ENCODE results near the gene THADA. TPM values are rescaled to one million over a fixed set of nuclear protein-coding genes. Genes with fewer than 3 reads are reported as not detected.
"Not testable (repeated sequence)": the region's sequence is repeated elsewhere in the genome, so short reads cannot be mapped to it uniquely, and the experiment has no call there.

Gene THADA
- total RNA-seq, 1 donor: 39.4 TPM

DNA sequence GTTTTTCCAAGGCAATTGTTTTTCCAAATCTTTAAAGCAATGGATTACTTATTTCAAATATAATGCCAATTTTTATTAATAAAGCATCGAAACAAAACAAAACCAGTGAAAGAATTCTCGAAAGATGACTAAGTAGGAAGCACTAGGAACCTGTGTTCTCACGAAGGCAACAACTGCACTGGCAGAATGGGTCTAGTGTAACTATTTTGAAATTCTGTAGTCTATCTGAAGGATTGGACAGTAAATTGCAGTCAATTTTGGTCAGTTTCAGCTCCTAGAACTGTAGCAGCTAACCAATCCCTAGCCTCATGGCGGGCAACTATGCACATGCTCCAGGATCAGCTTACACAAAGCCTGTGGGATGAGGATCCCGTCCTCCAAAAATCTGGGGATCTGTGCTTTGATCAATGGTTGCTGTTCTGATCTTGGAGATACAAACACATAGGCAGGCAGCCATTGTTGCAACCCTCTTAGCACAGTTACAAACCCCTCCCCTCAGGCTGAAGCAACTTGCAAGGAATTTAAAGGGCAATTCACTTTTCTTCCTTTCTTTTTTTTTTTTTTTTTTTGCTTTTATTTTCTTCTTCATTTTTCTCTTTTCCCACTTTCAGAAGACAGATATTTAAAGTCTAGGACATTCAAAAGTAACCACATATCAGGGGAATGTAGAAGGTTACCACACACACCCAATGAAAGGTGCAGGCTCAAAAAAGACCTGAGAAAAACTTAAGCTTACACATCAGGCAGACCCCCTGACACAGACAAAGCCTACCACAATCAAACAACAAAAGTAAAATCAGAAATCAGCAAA lies 147.6 kb downstream of the THADA start:
- H3K27me3 ChIP-seq (ENCODE audit: insufficient read depth, low read length): no peaks in the 10 kb centered on the region
- H3K36me3 ChIP-seq (ENCODE audit: insufficient read depth, low read length): peaks cover 5% of the 10 kb centered on the region
- H3K4me3 ChIP-seq (ENCODE audit: insufficient read depth, low read length): no peak overlapping the region
- no peaks in the 10 kb centered on the region for H3K79me2 ChIP-seq (ENCODE audit: insufficient read depth, low read length)
- H2AFZ ChIP-seq (ENCODE audit: low read length): no peak overlapping the region
- H3K9me3 ChIP-seq (ENCODE audit: low read depth, low read length): no peaks in the 10 kb centered on the region
- H3K27ac ChIP-seq (ENCODE audit: low read depth, low read length): no peak overlapping the region
- DNase-seq (ENCODE audit: insufficient read length, low spot score, missing footprints): no peak
- TF ChIP-seq, protein P1, sequence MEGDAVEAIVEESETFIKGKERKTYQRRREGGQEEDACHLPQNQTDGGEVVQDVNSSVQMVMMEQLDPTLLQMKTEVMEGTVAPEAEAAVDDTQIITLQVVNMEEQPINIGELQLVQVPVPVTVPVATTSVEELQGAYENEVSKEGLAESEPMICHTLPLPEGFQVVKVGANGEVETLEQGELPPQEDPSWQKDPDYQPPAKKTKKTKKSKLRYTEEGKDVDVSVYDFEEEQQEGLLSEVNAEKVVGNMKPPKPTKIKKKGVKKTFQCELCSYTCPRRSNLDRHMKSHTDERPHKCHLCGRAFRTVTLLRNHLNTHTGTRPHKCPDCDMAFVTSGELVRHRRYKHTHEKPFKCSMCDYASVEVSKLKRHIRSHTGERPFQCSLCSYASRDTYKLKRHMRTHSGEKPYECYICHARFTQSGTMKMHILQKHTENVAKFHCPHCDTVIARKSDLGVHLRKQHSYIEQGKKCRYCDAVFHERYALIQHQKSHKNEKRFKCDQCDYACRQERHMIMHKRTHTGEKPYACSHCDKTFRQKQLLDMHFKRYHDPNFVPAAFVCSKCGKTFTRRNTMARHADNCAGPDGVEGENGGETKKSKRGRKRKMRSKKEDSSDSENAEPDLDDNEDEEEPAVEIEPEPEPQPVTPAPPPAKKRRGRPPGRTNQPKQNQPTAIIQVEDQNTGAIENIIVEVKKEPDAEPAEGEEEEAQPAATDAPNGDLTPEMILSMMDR (IDR thresholded peaks at IDR 0.05; ENCODE audit: extremely low read depth, low read depth, low read length): no peak
- H4K20me1 ChIP-seq (ENCODE audit: insufficient read depth, low read length): no peaks in the 10 kb centered on the region
- peaks cover 20% of the 10 kb centered on the region for H3K4me1 ChIP-seq (ENCODE audit: insufficient read depth, low read length)
- no peak overlapping the region for H3K4me2 ChIP-seq (ENCODE audit: insufficient read depth, low read length)

GRCh38 chr2:43446755-43447154 lies 149.1 kb downstream of the THADA start:
- H3K4me2 ChIP-seq (ENCODE audit: insufficient read depth, low read length); H3K27ac ChIP-seq (ENCODE audit: low read depth, low read length); H3K27me3 ChIP-seq (ENCODE audit: insufficient read depth, low read length): not testable (repeated sequence)

GRCh38 chr2:43445781-43446180 lies 150.1 kb downstream of the THADA start:
- H3K4me1 ChIP-seq (ENCODE audit: insufficient read depth, low read length): peaks cover 14% of the 10 kb centered on the region
- peaks cover 5% of the 10 kb centered on the region for H3K36me3 ChIP-seq (ENCODE audit: insufficient read depth, low read length)
- H3K79me2 ChIP-seq (ENCODE audit: insufficient read depth, low read length): no peaks in the 10 kb centered on the region
- H3K9me3 ChIP-seq (ENCODE audit: low read depth, low read length): no peaks in the 10 kb centered on the region
- H3K27ac ChIP-seq (ENCODE audit: low read depth, low read length): peak overlapping the region; percentile 77
- H2AFZ ChIP-seq (ENCODE audit: low read length): no peak overlapping the region
- H3K4me2 ChIP-seq (ENCODE audit: insufficient read depth, low read length): peak overlapping the region; percentile 46
- no peaks in the 10 kb centered on the region for H4K20me1 ChIP-seq (ENCODE audit: insufficient read depth, low read length)
- no peak overlapping the region for H3K4me3 ChIP-seq (ENCODE audit: insufficient read depth, low read length)
- H3K27me3 ChIP-seq (ENCODE audit: insufficient read depth, low read length): no peaks in the 10 kb centered on the region
- TF ChIP-seq, protein P1 (IDR thresholded peaks at IDR 0.05; ENCODE audit: extremely low read depth, low read depth, low read length): no peak
- DNase-seq (ENCODE audit: insufficient read length, low spot score, missing footprints): no peak

More at GRCh38 chr2:43446755-43447154, 149.1 kb downstream of the THADA start:
- peaks cover 14% of the 10 kb centered on the region for H3K4me1 ChIP-seq (ENCODE audit: insufficient read depth, low read length)
- DNase-seq (ENCODE audit: insufficient read length, low spot score, missing footprints); H3K36me3 ChIP-seq (ENCODE audit: insufficient read depth, low read length); H4K20me1 ChIP-seq (ENCODE audit: insufficient read depth, low read length); H3K79me2 ChIP-seq (ENCODE audit: insufficient read depth, low read length); H3K9me3 ChIP-seq (ENCODE audit: low read depth, low read length); H3K4me3 ChIP-seq (ENCODE audit: insufficient read depth, low read length); H2AFZ ChIP-seq (ENCODE audit: low read length): not testable (repeated sequence)

- no peaks in the 10 kb centered on the region for H3K79me2 ChIP-seq (ENCODE audit: insufficient read depth, low read length)
- H3K27ac ChIP-seq (ENCODE audit: low read depth, low read length): peak overlapping the region; percentile 77
- peaks cover 5% of the 10 kb centered on the region for H3K36me3 ChIP-seq (ENCODE audit: insufficient read depth, low read length)
- TF ChIP-seq, protein P1 (IDR thresholded peaks at IDR 0.05; ENCODE audit: extremely low read depth, low read depth, low read length): no peak
- no peaks in the 10 kb centered on the region for H4K20me1 ChIP-seq (ENCODE audit: insufficient read depth, low read length)
- no peaks in the 10 kb centered on the region for H3K9me3 ChIP-seq (ENCODE audit: low read depth, low read length)
- H3K4me2 ChIP-seq (ENCODE audit: insufficient read depth, low read length): peak overlapping the region; percentile 46
- peak; percentile 69 for DNase-seq (ENCODE audit: insufficient read length, low spot score, missing footprints)
- H2AFZ ChIP-seq (ENCODE audit: low read length): no peak overlapping the region
- H3K27me3 ChIP-seq (ENCODE audit: insufficient read depth, low read length): no peaks in the 10 kb centered on the region
- H3K4me3 ChIP-seq (ENCODE audit: insufficient read depth, low read length): no peak overlapping the region
- peaks cover 14% of the 10 kb centered on the region for H3K4me1 ChIP-seq (ENCODE audit: insufficient read depth, low read length)
Measured at GRCh38 chr2:43444989-43445645, 150.7 kb downstream of the THADA start.

All from osteoblast (primary cell).